Stimulated activated CD4-positive, alpha-beta T cell treated with anti-CD3 and anti-CD28 coated beads, Interleukin-15, amount 100 ng/mL, for 1 hour (primary cell): ENCODE results near the gene STX2.
"Not testable (repeated sequence)": the region's sequence is repeated elsewhere in the genome, so short reads cannot be mapped to it uniquely, and the experiment has no call there.

Experiments used
- DNase-seq, 2 donors: peaks; one replicate each; pipeline ENCODE4 v3.0.0-alpha.2; 2020; ENCODE audit warnings: low read depth in 1 of 2, low spot score in 1 of 2

STX2 gene

GRCh38 chr12:130803702-130804101, 35.3 kb downstream of the STX2 start:
- DNase-seq: no peak

- no peak for DNase-seq
Observed at GRCh38 chr12:130800312-130800711, 38.7 kb downstream of the STX2 start.

GRCh38 chr12:130799051-130799450, 40.0 kb downstream of the STX2 start:
- DNase-seq: no peak

- no peak for DNase-seq
Observed at GRCh38 chr12:130796985-130797686, 41.9 kb downstream of the STX2 start.

GRCh38 chr12:130795906-130796305, 43.1 kb downstream of the STX2 start:
- DNase-seq: no peak

GRCh38 chr12:130793554-130793849, 45.5 kb downstream of the STX2 start:
- DNase-seq: no peak

GRCh38 chr12:130792821-130793553, 46.1 kb downstream of the STX2 start:
- no peak for DNase-seq

GRCh38 chr12:130791629-130792028, 47.4 kb downstream of the STX2 start:
- DNase-seq: no peak

- DNase-seq: no peak
Observed at GRCh38 chr12:130788515-130788914, 50.5 kb downstream of the STX2 start.

- no peak for DNase-seq
Observed at GRCh38 chr12:130787445-130788410, 51.3 kb downstream of the STX2 start.

- DNase-seq: no peak
Observed at GRCh38 chr12:130787041-130787440, 52.0 kb downstream of the STX2 start.

- DNase-seq: no peak
Observed at GRCh38 chr12:130783110-130783715, 55.8 kb downstream of the STX2 start.

- not testable (repeated sequence) for DNase-seq
Observed at GRCh38 chr12:130782245-130782644, 56.8 kb downstream of the STX2 start.

GRCh38 chr12:130780880-130781575, 58.0 kb downstream of the STX2 start:
- DNase-seq: no peak

GRCh38 chr12:130780325-130780724, 58.7 kb downstream of the STX2 start:
- DNase-seq: no peak

GRCh38 chr12:130778776-130779175, 60.3 kb downstream of the STX2 start:
- no peak for DNase-seq

- no peak for DNase-seq
Observed at GRCh38 chr12:130776857-130777339, 62.2 kb downstream of the STX2 start.

GRCh38 chr12:130775953-130776856, 62.8 kb downstream of the STX2 start:
- DNase-seq: peak in 1 of 2 donors; percentile 52

- DNase-seq: no peak
Observed at GRCh38 chr12:130770413-130771028, 68.5 kb downstream of the STX2 start.
